ENCODE measurements around the gene SPATA3.

GRCh38 chr2:230951396-230951795 lies 44.5 kb upstream of the SPATA3 start:
- TF ChIP-seq THAP7 (CRISPR knock-in tag; IDR thresholded peaks at IDR 0.05) (no peak), ZBTB2 (CRISPR knock-in tag; IDR thresholded peaks at IDR 0.05; ENCODE audit: low read depth) (no peak), ZNF513 (CRISPR knock-in tag; conservative IDR thresholded peaks at IDR 0.05) (no peak), MBNL3 (CRISPR knock-in tag; conservative IDR thresholded peaks at IDR 0.05) (no peak), NFATC3 (CRISPR knock-in tag; IDR thresholded peaks at IDR 0.05) (no peak), ZNF274 (CRISPR knock-in tag; IDR thresholded peaks at IDR 0.05) (no peak), KIAA2018 (CRISPR knock-in tag; IDR thresholded peaks at IDR 0.05; ENCODE audit: borderline replicate concordance) (no peak), RFX5 (IDR thresholded peaks at IDR 0.05; ENCODE audit: low read depth, low read length) (no peak), CCAR2 (optimal IDR thresholded peaks at IDR 0.05; ENCODE audit: low read depth, low read length) (no peak), ASH2L (IDR thresholded peaks at IDR 0.05; ENCODE audit: insufficient read length, low read depth, low read length) (no peak), ZNF33B (CRISPR knock-in tag; IDR thresholded peaks at IDR 0.05) (no peak), CTCF (CRISPR knock-in tag; IDR thresholded peaks at IDR 0.05) (no peak), CAMTA2 (CRISPR knock-in tag; IDR thresholded peaks at IDR 0.05; ENCODE audit: borderline replicate concordance) (no peak), GRHL1 (CRISPR knock-in tag; conservative IDR thresholded peaks at IDR 0.05) (no peak)
